T-helper 1 cell treated with Interleukin-12 subunit alpha and Interleukin-12 subunit beta and Interleukin-4 antibody, amounts not matched to agents 30 ng/mL and 1 ng/mL, for 36 hours (primary cell): Measurements from ENCODE around the gene CDHR3. TPM values are rescaled to one million over a fixed set of nuclear protein-coding genes. Genes with fewer than 3 reads are reported as not detected.
"Not testable (repeated sequence)": the region's sequence is repeated elsewhere in the genome, so short reads cannot be mapped to it uniquely, and the experiment has no call there.

Experiments used
- intact Hi-C: fragments of 100-400 bp; cut with micrococcal nuclease; formaldehyde crosslinking; loops from one replicate; pipeline ENCODE4 v1.15.1; 2024
- total RNA-seq: library from RNA; stranded (reverse); gene quantifications from 2 replicates; pipeline ENCODE4 v1.2.3, GENCODE V29; 2022

CDHR3 gene
- total RNA-seq, 1 donor from 2014 or later = 3.1 TPM

DNA sequence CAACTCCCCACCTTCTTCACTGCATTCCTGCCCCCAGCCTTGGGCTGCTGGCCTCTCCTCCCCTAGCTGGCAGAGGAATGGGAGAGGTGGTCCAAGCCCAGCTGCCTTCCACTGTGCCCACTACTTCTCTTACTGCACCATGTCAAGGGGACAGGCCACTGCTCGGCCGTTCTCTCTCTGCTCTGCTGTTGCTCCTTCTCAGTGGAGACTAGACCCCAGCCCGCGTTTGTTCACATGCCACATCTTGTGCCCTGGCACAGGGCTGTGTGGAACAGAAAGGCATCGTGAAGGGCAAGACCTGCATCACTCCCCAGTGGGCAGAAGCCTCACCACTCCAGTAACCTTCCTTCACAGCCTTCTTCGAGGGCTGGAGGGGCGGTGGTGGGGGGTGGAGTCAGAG, 711 bp upstream of the CDHR3 start:
- intact Hi-C loops = no loop called here

DNA sequence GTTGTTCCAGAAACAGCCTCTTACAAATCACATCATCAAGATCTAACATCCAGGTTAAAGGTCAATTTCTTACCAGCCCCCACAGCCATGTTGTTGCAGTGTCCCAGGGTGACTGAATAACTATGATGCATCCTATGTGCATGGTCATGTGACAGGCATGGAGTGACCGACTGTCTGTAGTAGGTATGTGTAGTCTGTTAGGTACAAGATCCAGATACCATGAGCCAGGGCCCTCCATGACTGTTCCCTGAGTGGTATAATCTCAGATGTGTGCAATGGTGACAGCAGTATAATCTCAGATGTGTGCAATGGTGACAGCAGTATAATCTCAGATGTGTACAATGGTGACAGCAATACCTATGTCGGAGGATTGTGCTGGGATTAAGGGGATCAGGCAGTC, 8.8 kb downstream of the CDHR3 start:
- intact Hi-C loops = no loop called here

- intact Hi-C loops = no loop called here
Measured at GRCh38 chr7:105972276-105972675, 9.2 kb downstream of the CDHR3 start.

GRCh38 chr7:105974471-105974870, 11.4 kb downstream of the CDHR3 start:
- intact Hi-C loops = no loop called here

DNA sequence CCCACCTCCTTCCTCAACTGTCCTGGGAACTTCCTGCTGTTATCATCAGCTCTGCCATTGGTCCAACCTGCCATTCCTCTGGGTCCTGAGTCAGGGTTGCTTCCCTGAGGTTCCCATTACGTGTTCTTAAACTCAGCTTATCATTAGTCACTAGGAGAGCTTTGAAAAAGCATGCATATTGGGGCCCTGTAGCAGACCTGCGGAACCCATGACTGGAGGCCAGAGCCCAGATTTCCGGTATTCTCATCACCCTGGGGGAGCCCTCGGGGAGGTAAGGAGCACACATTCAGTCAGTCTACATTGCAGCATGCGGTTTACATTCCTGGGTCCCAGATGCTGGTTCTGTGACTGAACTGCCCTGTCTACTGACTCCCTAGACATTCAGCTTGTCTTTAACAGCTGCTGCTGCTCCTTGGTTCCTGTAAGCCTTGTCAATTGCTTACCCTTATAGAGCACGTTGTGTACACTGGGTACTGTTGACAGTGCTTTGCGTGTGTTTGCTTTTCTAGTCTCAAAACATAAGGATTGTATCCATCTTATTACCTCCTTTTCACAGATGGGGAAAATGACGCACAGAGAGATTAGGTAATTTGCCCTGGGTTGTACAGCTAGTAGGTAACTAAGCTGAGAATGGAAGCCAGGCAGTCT, 12.8 kb downstream of the CDHR3 start:
- intact Hi-C loops = no loop called here

GRCh38 chr7:105976868-105977267, 13.8 kb downstream of the CDHR3 start:
- intact Hi-C loops = no loop called here

GRCh38 chr7:105978035-105978434, 15.0 kb downstream of the CDHR3 start:
- intact Hi-C loops = no loop called here

DNA sequence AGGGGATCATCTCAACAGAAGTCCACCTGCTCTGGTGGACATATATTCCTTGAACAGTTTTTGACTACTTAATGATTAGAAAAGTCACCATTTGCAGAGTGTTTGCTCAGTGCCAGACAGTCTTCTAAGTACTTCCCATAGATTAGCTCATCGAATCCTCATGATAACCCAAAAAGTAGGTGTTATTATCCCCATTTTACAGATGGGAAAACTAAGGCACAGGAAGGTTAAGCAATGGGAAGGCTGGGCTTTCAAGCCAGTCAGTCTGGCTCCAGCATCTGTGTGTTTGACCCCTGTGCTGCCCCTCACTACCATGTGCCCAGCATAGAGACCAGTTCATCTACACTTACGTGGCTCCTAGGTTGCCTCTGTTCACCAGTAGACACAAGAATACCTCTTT, 15.9 kb downstream of the CDHR3 start:
- intact Hi-C loops = no loop called here

DNA sequence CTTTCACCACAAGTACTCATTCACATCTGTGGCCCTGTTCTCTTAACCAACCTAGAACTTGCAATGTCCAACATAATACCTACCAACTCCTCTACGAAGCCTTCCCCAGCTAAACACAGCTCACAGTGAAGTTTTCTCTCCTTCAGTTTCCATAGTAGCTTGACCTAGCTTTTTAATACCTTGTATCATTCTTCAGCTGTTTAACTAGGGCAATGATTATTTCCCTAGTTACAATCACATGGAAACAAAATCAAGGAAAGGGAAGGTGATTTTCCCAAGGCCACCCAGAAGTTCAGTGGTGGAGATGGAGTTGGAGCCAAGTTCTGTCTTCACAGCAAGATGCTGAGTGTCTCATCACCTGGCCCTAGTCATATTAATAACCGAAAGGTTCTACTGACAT, 16.3 kb downstream of the CDHR3 start:
- intact Hi-C loops = no loop called here

- intact Hi-C loops = no loop called here
Measured at GRCh38 chr7:105980645-105981396, 17.8 kb downstream of the CDHR3 start.

GRCh38 chr7:105982388-105982787, 19.3 kb downstream of the CDHR3 start:
- intact Hi-C loops = no loop called here

- intact Hi-C loops = not testable (repeated sequence)
Measured at GRCh38 chr7:105984808-105985207, 21.7 kb downstream of the CDHR3 start.

- intact Hi-C loops = no loop called here
Measured at GRCh38 chr7:105985229-105985628, 22.2 kb downstream of the CDHR3 start.

- intact Hi-C loops = no loop called here
Measured at GRCh38 chr7:105985672-105986215, 22.7 kb downstream of the CDHR3 start.

DNA sequence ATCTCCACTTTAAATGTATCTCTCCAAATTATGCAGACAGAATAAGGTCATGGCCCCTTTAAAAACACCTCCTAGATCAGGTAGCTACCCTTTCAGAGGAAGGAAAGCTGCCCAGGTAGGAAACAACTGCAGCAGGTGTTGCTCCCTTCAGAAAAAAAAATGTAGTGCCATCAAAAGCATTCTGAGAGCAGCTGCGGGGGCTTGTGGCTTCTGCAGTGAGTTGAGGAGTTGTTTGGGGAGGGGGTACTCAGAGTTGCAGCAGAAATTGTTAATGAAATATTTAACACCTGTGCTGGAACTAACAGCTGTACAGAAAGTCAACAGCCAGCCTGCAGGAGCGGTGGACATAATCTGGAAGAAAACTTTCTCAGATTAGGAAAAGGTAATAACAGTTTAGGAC, 24.0 kb downstream of the CDHR3 start:
- intact Hi-C loops = no loop called here

- intact Hi-C loops = no loop called here
Measured at GRCh38 chr7:105988276-105988675, 25.2 kb downstream of the CDHR3 start.

DNA sequence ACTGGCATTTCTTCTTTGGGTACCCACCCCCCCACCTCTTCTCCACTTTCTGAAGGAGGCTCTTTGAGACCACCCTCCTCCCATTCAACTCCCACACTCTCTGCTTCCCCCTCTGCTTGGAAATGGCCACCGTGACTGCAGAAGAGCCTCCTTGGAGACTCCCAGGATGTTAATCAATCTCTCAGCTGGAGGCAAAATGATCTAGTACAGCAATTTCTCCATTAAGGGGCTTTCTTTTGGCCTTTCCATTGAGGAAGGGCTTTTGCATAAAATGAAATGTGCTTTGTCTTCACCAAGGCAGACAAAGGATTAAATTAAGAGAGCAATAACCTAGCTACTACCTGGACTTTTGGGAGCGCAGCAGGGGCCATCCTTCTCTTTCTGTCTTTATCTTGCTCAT, 26.1 kb downstream of the CDHR3 start:
- intact Hi-C loops = no loop called here

DNA sequence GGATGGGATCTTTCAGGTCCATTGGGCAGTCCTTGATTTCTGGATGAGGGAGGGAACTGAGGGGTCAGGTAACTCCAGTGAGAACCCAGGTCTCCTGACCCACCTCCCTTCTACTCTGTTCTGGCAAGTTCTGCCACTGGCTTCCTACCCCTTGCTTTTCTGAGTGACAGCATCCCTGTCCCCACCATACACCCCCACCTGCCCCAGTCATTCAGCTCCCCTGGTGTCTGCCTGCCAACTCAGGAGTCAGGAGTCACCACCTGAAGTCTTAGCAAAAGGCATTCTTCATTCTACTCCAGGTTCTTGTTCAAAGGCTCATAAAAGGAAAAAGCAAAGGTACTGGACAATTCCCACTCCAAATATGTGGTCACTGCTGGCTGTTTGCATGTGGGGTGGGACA, 26.6 kb downstream of the CDHR3 start:
- intact Hi-C loops = no loop called here

GRCh38 chr7:105990141-105990540, 27.1 kb downstream of the CDHR3 start:
- intact Hi-C loops = no loop called here

- intact Hi-C loops = no loop called here
Measured at GRCh38 chr7:105990727-105991453, 27.8 kb downstream of the CDHR3 start.

- intact Hi-C loops = no loop called here
Measured at GRCh38 chr7:105992905-105993304, 29.8 kb downstream of the CDHR3 start.
